ENCODE data around the gene ADAMTS16.

Gene ADAMTS16

DNA sequence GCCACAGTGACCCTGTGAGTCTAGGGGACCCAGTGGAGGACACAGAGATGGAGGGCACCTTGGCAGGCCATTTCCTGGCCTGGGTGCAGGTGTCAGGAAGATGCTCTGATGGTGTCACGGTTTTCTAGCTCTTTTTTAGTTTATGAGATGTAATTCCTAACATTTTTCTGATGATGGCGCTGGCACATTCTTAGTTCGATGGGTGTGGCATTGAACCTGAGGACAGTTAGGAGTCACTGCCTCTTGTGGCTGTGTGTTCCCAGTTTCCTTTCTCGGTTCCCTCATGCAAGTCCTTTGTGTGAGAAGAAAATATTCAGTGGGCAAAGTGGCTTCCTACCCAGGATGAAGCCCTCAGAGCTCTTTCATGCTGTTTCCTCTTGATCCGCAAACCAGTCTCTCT is 152.9 kb downstream of the ADAMTS16 start:
- no peak overlapping the region for H3K4me3 ChIP-seq
- no peak overlapping the region for H3K27ac ChIP-seq
- DNase-seq (ENCODE audit: low spot score): no peak
- TF ChIP-seq CTCF (IDR thresholded peaks at IDR 0.05): no peak

- no peak for DNase-seq (ENCODE audit: low spot score)
- H3K27ac ChIP-seq: no peak overlapping the region
- no peak for TF ChIP-seq CTCF (IDR thresholded peaks at IDR 0.05)
- no peak overlapping the region for H3K4me3 ChIP-seq
Observed at GRCh38 chr5:5294429-5294828, 154.3 kb downstream of the ADAMTS16 start.

DNA sequence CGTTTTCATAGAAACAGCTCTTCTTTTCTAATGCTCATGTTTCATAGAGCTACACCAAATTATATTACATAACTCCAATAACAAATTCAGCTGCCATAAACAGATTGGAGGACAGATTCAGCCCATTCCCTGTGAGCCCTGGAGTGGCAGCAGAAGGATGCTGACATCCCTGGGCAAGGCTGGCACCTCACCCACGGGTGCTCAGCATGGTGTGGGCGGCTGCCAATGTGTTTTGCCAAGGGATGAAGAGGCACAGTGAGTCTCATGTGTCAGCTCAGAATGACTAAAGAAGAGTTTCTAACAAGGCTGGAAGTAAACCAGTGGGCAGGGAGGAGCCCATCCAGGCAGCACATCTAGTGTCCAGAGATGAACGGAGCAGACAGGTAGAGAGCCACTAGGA is 155.2 kb downstream of the ADAMTS16 start:
- DNase-seq (ENCODE audit: low spot score): no peak
- Histone ChIP-seq H3K27ac (no peak overlapping the region), H3K4me3 (no peak overlapping the region)
- no peak for TF ChIP-seq CTCF (IDR thresholded peaks at IDR 0.05)

- no peak for TF ChIP-seq CTCF (IDR thresholded peaks at IDR 0.05)
Observed at GRCh38 chr5:5296051-5296450, 155.9 kb downstream of the ADAMTS16 start.

GRCh38 chr5:5297432-5298067 is 157.4 kb downstream of the ADAMTS16 start:
- DNase-seq (ENCODE audit: low spot score): no peak
- Histone ChIP-seq H3K27ac (no peak overlapping the region), H3K4me3 (no peak overlapping the region)
- TF ChIP-seq CTCF (IDR thresholded peaks at IDR 0.05): no peak

More at GRCh38 chr5:5296051-5296450, 155.9 kb downstream of the ADAMTS16 start:
- H3K27ac ChIP-seq: no peak overlapping the region
- no peak for DNase-seq (ENCODE audit: low spot score)
- no peak overlapping the region for H3K4me3 ChIP-seq

DNA sequence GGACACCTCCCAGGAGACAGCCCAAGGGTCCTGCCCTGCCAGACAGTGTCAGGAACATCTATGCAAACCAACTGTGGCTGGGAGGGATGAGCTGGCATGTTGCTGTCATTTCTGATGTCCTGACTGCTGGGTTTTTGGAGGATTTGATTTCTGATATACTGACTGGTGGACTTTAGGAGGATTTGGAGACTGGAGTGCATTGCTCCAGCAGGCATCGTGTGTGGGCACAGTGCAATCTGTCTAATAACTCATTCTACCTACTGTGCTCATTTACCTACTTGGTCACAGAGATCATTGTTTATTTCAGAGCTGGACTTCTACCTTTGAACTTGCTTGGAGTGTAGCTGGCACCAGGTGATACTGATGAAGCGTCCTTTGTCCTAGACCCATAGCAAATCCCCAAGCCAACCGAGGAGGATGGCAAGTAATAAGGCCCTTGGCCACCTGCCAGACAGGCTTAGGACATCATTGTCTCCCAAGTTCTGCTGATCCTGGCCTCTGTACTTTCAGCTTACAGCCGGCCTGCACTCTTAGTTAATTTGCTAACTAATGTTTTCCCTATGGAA is 158.0 kb downstream of the ADAMTS16 start:
- TF ChIP-seq CTCF (IDR thresholded peaks at IDR 0.05): no peak
- Histone ChIP-seq H3K4me3 (no peak overlapping the region), H3K27ac (no peak overlapping the region)
- no peak for DNase-seq (ENCODE audit: low spot score)

- TF ChIP-seq CTCF (IDR thresholded peaks at IDR 0.05): no peak
- Histone ChIP-seq H3K4me3 (no peak overlapping the region), H3K27ac (no peak overlapping the region)
- DNase-seq (ENCODE audit: low spot score): no peak
Observed at GRCh38 chr5:5298841-5299541, 158.9 kb downstream of the ADAMTS16 start.

All from coronary artery (tissue), 2 donors.